ENCODE data around the gene EPC1.
"Not testable (repeated sequence)": the region's sequence is repeated elsewhere in the genome, so short reads cannot be mapped to it uniquely, and the experiment has no call there.

EPC1 gene, protein sequence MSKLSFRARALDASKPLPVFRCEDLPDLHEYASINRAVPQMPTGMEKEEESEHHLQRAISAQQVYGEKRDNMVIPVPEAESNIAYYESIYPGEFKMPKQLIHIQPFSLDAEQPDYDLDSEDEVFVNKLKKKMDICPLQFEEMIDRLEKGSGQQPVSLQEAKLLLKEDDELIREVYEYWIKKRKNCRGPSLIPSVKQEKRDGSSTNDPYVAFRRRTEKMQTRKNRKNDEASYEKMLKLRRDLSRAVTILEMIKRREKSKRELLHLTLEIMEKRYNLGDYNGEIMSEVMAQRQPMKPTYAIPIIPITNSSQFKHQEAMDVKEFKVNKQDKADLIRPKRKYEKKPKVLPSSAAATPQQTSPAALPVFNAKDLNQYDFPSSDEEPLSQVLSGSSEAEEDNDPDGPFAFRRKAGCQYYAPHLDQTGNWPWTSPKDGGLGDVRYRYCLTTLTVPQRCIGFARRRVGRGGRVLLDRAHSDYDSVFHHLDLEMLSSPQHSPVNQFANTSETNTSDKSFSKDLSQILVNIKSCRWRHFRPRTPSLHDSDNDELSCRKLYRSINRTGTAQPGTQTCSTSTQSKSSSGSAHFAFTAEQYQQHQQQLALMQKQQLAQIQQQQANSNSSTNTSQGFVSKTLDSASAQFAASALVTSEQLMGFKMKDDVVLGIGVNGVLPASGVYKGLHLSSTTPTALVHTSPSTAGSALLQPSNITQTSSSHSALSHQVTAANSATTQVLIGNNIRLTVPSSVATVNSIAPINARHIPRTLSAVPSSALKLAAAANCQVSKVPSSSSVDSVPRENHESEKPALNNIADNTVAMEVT

GRCh38 chr10:32346551-32347362, at the start of gene EPC1:
Gene EPC1, minus strand, starts transcription at chr10:32347158. Its CDS starts 243 bp downstream, at chr10:32346915.
- DNase-seq: peak; percentile 94

DNA sequence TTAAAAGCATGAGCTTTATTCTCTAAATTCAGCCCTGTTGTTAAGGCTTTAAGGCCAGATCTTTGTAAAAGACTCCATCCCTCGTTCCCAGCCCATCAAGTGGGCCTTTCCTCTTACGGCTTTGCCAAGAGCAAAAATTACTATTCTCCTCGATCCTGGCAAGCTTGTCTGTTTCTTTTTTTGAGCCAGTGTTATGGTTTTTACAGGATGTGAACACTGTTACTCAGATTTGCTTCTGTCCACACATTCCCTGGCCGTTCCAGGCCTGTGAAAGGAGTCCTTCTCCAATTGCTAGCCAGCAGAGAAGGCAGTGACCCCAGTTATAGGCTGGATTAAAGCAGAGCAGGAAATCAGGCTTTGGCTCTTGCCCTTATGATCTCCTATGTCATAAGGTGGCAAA, 47.0 kb upstream of the EPC1 start:
- no peak for DNase-seq

GRCh38 chr10:32392284-32392683, 45.3 kb upstream of the EPC1 start:
- DNase-seq: not testable (repeated sequence)

DNA sequence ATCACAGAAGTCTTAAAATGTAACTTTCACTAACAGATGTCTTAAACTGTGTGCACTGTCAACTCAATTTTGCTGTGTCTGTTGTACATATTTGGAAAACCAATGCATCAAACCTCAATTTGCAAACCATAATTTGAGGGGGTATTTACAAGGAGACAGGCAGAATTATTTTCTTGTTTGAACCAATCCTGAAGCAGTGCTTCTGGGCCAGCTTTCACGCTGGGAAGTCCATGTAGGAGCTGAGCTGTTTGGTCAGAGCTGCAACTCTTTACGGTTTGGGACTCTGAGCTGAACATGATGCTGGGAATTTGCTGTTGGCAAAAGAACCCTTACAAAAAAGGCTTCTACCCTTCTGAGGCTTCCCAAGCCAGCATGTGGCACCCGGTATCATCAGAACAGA, 43.2 kb upstream of the EPC1 start:
- DNase-seq: no peak

- no peak for DNase-seq
These were observed 41.5 kb upstream of the EPC1 start for GRCh38 chr10:32388258-32389027.

DNA sequence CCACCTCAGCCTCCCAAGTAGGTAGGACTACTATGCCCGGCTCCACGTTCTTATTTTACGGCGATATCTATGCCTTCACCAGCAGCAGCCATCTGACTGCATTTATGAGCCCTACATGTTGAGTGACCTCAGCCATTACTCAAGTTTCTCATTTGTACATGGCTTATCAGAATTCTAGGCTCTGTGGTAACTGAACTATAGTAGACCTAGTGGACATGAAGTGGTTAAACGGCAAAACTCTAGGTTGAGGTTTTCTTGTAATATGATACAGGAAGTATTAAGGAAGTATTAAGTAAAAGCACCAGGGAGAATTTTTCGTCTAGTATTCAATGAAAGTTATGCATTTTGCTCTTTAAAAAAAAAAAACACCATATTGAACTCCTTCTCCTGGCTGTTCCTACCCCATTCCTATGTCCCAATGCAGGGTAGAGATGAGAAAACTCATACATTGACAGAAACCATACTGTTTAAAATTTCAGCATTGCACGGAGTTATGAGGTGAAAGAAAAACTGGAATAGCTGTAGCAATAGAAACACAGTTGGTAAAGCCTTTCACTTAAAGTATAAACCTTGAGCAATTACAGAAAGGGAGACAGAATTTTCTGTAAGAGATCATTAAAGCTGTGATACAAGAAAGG, 39.8 kb upstream of the EPC1 start:
- DNase-seq: no peak

GRCh38 chr10:32384171-32384570, 37.2 kb upstream of the EPC1 start:
- DNase-seq: no peak

DNA sequence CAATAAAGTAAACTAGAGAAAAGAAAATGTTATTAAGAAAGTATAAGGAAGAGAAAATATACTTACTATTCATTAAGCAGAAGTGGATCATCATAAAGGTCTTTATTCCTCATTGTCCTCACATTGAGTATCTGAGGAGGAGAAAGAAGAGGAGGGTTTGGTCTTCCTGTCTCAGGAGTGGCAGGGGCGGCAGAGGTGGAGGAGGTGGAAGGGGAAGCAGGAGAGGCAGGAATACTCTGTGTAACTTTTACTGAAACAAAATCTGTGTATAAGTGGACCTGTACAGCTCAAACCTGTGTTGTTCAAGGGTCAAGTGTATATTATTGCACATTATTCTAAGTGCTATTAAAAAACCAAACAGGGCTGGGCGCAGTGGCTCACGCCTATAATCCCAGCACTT, 34.2 kb upstream of the EPC1 start:
- DNase-seq: no peak

GRCh38 chr10:32379950-32380551, 33.1 kb upstream of the EPC1 start:
- no peak for DNase-seq

DNA sequence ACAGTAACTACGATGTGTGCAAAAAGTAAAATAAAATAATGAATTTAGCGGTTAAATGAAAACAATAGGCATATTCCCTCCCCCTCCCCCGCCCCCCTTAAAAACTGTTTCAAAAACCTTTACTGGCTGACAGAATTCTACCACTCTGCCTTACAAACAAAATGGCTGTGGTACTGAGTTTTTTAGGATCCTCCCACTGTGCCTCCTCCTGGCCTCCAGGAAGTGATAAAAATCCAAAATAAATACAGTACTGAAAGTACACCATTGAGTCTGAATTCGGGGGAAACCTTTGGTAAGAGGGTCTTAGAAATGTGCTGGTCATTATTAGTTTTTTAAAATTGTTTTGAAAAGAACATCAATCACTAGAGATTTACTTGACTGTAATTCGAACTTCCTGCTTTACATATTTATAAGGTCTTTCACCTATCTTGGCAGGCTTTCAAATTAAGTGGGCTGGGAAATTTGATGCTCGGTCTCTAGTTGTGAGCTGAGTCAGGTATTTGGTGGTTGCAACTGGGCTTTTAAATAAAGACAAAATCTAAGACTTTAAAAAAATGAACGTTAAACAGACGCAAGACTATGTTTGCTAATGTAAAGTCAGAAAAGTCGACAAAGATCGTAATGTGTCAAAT, 32.5 kb upstream of the EPC1 start:
- DNase-seq: peak; percentile 53

GRCh38 chr10:32378363-32379317, 31.7 kb upstream of the EPC1 start:
- DNase-seq: peak; percentile 92

- peak; percentile 54 for DNase-seq
These were observed 30.7 kb upstream of the EPC1 start for GRCh38 chr10:32377458-32378259.

GRCh38 chr10:32376771-32377170, 29.8 kb upstream of the EPC1 start:
- no peak for DNase-seq

DNA sequence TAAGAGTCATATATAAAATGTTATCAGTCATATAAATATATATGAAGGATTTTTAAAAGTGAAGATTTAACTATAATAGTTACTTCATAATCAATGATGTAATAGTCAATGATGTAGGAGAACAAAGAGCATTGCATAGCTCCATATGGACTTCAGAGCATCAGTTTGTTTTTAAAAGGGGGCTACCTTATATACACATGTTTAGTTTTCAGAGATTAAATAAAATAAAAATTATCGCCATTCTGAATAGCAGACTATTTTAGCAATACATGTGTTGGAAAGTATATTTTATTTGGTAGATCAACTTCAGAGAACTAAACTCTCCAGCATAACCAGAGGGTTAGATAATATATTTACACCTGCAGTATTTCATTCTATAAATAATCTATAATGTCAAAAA, 29.1 kb upstream of the EPC1 start:
- no peak for DNase-seq

DNA sequence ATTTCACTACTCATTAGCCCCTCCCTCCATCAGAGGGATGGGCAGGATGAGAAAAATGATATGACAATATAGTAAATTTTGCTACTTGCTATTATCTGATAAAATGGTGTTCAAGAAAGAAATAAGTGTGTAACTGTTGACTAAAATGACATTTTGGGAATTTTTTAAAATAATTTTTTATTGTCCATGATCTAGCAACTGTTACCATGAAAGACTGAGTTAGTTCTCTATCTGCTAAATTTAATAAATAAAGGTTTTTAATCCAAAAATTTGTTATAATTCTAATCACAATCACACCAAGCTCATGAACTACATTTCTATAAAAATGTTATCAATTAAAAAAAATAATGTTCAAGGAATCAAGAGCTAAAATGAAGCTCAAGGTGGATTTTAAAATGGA, 28.7 kb upstream of the EPC1 start:
- no peak for DNase-seq

DNA sequence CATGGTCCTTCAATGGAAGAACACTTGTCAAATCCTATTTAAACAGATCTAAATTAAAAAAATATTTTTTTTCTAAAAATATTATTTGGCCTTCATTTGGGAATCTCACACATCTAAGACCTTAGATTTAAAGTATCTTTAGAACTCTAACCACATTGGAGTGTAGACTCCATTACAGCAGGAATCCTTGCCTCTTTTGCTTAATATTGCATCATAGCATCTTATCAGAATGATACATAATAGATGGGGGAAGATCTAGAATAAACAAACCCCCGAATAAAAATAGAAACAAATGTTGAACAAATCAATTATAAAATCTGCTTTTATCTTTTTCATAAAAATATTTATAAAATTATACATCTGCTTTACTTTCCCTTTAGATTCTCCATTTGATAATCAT, 27.6 kb upstream of the EPC1 start:
- no peak for DNase-seq

GRCh38 chr10:32373496-32373895, 26.5 kb upstream of the EPC1 start:
- no peak for DNase-seq

DNA sequence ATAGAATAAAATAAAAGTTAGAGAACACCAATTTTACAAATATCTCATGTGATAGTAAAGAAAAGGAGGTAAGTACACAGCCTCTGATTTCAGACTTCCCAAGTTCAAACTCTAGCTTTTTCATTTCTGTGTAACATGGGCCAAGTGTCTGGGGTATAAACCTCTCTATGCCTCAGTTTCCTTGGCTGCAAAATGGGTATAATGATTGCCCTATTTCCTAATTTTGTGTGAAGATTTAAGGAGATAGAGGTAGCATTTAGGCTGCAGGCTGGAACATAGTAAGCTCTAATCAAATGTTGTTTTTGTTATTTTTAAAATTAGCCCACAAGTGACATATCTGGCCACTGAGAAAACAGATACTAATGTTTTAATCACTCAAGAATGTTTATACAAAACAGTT, 26.1 kb upstream of the EPC1 start:
- DNase-seq: no peak

All from suppressor macrophage treated with lipopolysaccharide for 4 hours (primary cell).